ENCODE data around the gene RPL3.
"Not testable (repeated sequence)": the region's sequence is repeated elsewhere in the genome, so short reads cannot be mapped to it uniquely, and the experiment has no call there.

Gene RPL3

DNA sequence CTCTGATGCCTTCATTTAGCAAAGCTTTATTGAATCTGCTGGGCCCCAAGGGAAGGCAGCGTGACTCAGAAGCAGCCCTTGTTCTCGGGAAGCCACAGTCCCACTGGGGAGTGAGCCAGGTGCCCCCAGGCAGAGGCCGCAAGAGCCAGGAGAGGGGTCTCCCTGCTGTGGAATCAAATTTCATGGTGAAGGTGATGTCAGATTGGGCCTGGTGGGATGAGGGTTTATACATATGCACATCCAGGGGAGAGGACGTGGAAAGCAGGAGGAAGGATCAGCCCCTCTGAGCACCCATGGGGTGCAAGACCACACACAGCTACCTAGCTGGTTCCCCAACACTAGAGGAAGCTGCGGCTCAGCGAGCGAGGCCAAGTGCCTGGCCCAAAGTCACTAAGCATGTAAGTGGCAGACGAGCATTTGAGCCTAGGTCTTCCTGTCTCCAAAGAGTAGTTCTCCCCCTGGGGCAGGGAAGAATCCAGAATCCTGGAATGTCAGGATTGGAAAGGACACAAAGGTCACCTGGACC is 32.3 kb upstream of the RPL3 start:
- Histone ChIP-seq H3K9me3 (ENCODE audit: insufficient read depth, low read depth, low read length) (no peaks in the 10 kb centered on the region), H3K9ac (ENCODE audit: low read depth, low read length) (no peak overlapping the region), H3K4me3 (ENCODE audit: low read length) (0 out of 2 replicates have a peak overlapping the region, but pooled peaks have one; percentile 6), H3K27me3 (ENCODE audit: insufficient read depth, low read length) (peaks cover 5% of the 10 kb centered on the region; the same call in 1 of the 2 replicates), H3K4me1 (ENCODE audit: insufficient read depth, low read length) (peaks cover 21% of the 10 kb centered on the region), H3K27ac (ENCODE audit: low read depth, low read length) (peak overlapping the region; percentile 55), H3K36me3 (ENCODE audit: insufficient read depth, low read length) (no peaks in the 10 kb centered on the region)
- WGBS: 36% methylated on average over 8 of the region's 8 CpGs

DNA sequence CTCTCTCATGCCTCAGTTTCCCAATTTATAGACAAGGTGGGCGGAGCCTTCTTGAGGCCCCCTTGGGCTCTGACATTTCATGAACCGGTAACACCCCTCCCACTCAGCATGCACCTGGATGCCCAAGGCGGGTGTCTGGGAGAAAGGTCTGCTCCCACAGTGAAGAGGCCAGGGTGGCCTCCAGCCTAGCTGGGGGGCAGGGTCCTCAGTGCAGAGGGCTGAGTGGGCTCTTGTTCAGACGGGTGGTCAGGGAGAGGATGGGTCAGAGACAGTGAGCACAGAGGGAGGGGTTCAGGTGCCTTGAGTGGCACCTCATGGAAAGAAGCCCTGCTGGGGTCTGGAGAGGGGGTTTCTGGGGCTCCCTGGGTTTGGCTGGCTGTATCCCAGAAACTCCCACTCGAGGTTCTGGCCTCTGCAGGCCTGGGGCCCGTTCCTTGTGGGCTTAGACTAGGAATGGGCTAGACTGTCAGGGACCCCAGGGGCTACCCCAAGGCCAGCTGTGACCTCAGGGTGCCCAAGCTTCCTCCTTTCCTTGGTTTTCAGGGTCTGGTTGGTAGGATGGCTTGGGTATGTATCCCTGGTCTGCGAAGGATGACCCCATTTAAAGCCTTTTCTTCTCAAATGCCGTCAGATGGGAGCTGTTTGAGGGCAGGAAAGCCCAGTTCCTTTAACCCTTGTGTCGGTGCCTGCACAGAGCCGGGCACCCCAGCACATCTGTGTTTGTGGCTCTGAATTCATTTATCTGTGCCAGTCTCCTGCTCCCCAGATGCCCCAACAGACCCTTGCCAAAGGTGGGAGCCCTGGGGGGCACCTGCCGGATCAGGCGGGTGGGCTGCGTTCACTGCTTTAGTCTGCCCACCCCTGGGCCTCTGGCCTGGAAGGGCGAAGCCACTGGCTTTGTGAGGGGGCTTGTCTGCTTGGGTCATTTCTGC is 31.6 kb upstream of the RPL3 start:
- Histone ChIP-seq H3K36me3 (ENCODE audit: insufficient read depth, low read length) (no peaks in the 10 kb centered on the region), H3K27ac (ENCODE audit: low read depth, low read length) (peak overlapping the region; percentile 55), H3K9ac (ENCODE audit: low read depth, low read length) (no peak overlapping the region), H3K4me3 (ENCODE audit: low read length) (peak overlapping the region; percentile 82), H3K27me3 (ENCODE audit: insufficient read depth, low read length) (peaks cover 5% of the 10 kb centered on the region; the same call in 1 of the 2 replicates), H3K4me1 (ENCODE audit: insufficient read depth, low read length) (peaks cover 21% of the 10 kb centered on the region), H3K9me3 (ENCODE audit: insufficient read depth, low read depth, low read length) (no peaks in the 10 kb centered on the region)
- WGBS: 73% methylated on average over 14 of the region's 14 CpGs

DNA sequence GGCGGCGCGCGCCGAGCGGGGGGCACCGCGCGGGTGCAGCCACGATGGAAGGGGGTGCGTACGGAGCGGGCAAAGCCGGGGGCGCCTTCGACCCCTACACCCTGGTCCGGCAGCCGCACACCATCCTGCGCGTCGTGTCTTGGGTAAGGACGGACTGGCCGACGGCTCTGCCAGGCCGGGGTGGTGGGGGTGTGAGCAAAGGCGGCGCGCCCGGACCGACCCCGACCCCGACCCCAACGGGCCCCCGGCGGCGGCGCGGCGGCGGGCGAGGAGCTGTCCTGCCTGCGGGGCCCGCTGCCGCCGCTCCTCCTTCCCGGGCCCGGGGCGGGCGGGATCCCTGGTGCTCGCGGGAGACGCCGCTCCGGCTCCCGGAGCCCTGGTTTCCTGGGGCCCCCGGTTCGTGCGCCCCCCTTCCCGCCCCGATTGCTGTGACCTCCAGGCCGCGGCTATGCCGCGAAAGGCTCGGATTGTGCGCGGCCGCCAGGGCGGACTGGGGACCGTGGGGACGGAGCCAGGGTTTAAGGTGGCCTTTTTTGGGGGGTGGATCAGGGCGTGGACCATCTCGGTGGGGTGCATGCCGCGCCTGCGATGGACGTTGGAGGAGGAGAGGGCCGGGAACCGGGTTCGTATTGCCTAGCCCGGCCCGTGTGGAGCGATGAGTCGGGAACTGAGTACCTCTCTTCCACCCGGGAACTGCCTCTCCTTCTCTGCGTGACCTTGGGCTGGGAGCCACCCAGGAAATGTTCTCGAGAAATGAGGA is 30.7 kb upstream of the RPL3 start, which contains the start of gene SYNGR1:
Gene SYNGR1 (plus strand): TSS at position 25 of the 760 bp plus-strand sequence. CDS start 20 bp downstream, at position 45.
- WGBS: 4% methylated on average over 87 of the region's 87 CpGs
- no peak within 1 kb of the TSS for H3K27ac ChIP-seq (ENCODE audit: low read depth, low read length)
- no peaks in the 10 kb centered on the region for H3K9me3 ChIP-seq (ENCODE audit: insufficient read depth, low read depth, low read length)
- H3K4me3 ChIP-seq (ENCODE audit: low read length): peak within 1 kb of the TSS; percentile 82
- H3K4me1 ChIP-seq (ENCODE audit: insufficient read depth, low read length): peaks cover 21% of the 10 kb centered on the region
- peak within 1 kb of the TSS; percentile 73 for H3K9ac ChIP-seq (ENCODE audit: low read depth, low read length)
- no peaks in the 10 kb centered on the region for H3K36me3 ChIP-seq (ENCODE audit: insufficient read depth, low read length)
- peaks cover 5% of the 10 kb centered on the region; the same call in 1 of the 2 replicates for H3K27me3 ChIP-seq (ENCODE audit: insufficient read depth, low read length)

DNA sequence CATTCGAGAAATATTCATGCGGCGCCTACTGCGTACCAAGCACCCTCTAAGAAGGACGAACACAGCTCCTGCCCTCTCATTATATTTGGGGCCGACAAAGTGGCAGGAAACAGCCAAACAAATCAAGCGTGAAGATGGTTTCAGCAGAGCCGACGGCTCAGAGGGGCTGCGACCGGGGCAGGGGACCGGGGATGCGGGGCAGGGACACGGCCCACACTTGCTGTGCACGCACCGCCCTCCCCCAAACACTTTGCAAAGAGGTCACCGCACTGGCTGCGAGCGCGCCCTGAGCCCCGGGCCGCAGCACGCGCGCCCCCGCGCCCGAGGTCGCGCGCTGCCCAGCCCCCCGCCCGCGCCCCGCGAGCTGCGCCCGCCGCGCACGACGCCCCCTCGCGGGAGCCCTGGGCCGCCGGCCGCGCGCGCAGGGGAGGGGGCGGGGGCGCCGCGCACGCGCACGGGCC is 30.1 kb upstream of the RPL3 start:
- Histone ChIP-seq H3K27me3 (ENCODE audit: insufficient read depth, low read length) (peaks cover 5% of the 10 kb centered on the region), H3K4me3 (ENCODE audit: low read length) (peak overlapping the region; percentile 82), H3K27ac (ENCODE audit: low read depth, low read length) (no peak overlapping the region), H3K4me1 (ENCODE audit: insufficient read depth, low read length) (peaks cover 21% of the 10 kb centered on the region), H3K9ac (ENCODE audit: low read depth, low read length) (peak overlapping the region; percentile 73), H3K9me3 (ENCODE audit: insufficient read depth, low read depth, low read length) (no peaks in the 10 kb centered on the region), H3K36me3 (ENCODE audit: insufficient read depth, low read length) (no peaks in the 10 kb centered on the region)
- 2% methylated on average over 57 of the region's 57 CpGs for WGBS

DNA sequence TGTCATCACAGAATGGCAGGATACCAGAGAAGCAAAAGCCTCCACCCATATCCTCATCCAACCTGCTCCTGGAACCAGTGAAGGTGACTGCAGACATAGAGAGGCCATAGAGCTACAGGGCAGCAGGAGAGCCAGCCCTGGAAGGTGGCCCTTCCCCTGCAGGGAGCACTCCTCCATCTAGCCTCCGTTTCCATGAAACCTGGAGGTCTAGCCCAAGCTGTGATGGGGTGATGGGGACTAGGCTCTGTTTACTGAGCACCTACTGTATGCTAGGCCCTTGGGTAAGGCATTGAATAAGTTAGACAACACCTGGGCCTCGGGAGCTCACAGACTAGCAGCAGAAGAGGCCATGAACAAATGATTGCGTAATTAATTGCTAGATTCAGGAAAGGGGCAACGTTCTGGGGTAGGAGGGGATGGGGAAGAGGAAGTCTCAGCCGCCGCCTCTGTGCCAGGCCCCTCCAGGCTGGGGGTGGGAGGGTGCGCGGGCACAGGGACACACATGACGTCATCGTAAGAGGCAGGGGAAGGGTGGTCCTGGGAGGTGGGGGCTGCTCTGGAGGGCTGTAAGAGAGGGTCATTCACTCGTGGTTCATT is 29.6 kb upstream of the RPL3 start:
- Histone ChIP-seq H3K36me3 (ENCODE audit: insufficient read depth, low read length) (no peaks in the 10 kb centered on the region), H3K27ac (ENCODE audit: low read depth, low read length) (no peak overlapping the region), H3K27me3 (ENCODE audit: insufficient read depth, low read length) (peaks cover 5% of the 10 kb centered on the region), H3K9ac (ENCODE audit: low read depth, low read length) (peak overlapping the region; percentile 71; the same call in 1 of the 2 replicates), H3K4me3 (ENCODE audit: low read length) (peak overlapping the region; percentile 73), H3K4me1 (ENCODE audit: insufficient read depth, low read length) (peaks cover 21% of the 10 kb centered on the region), H3K9me3 (ENCODE audit: insufficient read depth, low read depth, low read length) (no peaks in the 10 kb centered on the region)
- WGBS: 27% methylated on average over 11 of the region's 11 CpGs

DNA sequence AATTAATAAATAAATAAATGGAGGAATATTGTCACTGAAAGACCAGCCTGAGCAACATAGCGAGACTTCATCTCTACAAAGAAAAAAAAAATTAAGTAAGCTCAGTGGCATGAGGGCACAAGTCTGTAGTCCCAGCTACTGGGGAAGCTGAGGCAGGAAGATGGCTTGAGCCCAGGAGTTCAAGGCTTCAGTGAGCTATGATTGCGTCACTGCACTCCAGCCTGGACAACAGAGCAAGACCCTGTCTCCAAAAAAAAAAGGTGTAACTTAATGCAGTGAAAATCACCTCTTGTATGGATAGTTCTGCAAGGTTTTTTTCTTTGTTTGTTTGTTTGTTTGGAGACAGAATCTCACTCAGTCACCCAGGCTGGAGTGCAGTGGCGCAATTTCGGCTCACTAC is 25.8 kb upstream of the RPL3 start:
- H3K9ac ChIP-seq (ENCODE audit: low read depth, low read length): no peak overlapping the region
- H3K27me3 ChIP-seq (ENCODE audit: insufficient read depth, low read length): peaks cover 1% of the 10 kb centered on the region
- WGBS: 93% methylated on average over 3 of the region's 4 CpGs
- H3K4me1 ChIP-seq (ENCODE audit: insufficient read depth, low read length): 0 out of 2 replicates have a peak, but pooled peaks cover 4% of the 10 kb centered on the region
- H3K36me3 ChIP-seq (ENCODE audit: insufficient read depth, low read length): no peaks in the 10 kb centered on the region
- H3K9me3 ChIP-seq (ENCODE audit: insufficient read depth, low read depth, low read length): no peaks in the 10 kb centered on the region
- H3K27ac ChIP-seq (ENCODE audit: low read depth, low read length): no peak overlapping the region
- no peak overlapping the region for H3K4me3 ChIP-seq (ENCODE audit: low read length)

DNA sequence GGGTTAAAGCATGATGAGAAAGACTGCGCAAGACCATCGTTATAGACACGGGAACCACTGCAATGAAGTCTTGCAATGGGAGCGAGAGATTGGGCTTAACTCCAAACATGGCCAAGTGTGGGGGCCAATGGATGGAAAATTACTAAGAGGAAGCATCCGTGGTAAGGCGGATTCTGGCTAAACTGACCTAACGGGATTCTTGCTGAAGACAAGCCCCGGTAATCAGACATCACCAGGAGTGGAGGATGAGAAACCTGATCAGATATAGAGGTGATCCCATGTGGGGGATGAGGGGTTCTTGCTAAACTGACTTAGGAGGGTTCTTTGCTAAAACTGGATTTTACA is 24.6 kb upstream of the RPL3 start:
- 0 out of 2 replicates have a peak, but pooled peaks cover 4% of the 10 kb centered on the region for H3K4me1 ChIP-seq (ENCODE audit: insufficient read depth, low read length)
- no peak overlapping the region for H3K27ac ChIP-seq (ENCODE audit: low read depth, low read length)
- WGBS: 83% methylated on average over 8 of the region's 8 CpGs
- no peaks in the 10 kb centered on the region; the same call in 1 of the 2 replicates for H3K27me3 ChIP-seq (ENCODE audit: insufficient read depth, low read length)
- H3K9ac ChIP-seq (ENCODE audit: low read depth, low read length): no peak overlapping the region
- no peaks in the 10 kb centered on the region for H3K9me3 ChIP-seq (ENCODE audit: insufficient read depth, low read depth, low read length)
- H3K36me3 ChIP-seq (ENCODE audit: insufficient read depth, low read length): no peaks in the 10 kb centered on the region
- H3K4me3 ChIP-seq (ENCODE audit: low read length): no peak overlapping the region

DNA sequence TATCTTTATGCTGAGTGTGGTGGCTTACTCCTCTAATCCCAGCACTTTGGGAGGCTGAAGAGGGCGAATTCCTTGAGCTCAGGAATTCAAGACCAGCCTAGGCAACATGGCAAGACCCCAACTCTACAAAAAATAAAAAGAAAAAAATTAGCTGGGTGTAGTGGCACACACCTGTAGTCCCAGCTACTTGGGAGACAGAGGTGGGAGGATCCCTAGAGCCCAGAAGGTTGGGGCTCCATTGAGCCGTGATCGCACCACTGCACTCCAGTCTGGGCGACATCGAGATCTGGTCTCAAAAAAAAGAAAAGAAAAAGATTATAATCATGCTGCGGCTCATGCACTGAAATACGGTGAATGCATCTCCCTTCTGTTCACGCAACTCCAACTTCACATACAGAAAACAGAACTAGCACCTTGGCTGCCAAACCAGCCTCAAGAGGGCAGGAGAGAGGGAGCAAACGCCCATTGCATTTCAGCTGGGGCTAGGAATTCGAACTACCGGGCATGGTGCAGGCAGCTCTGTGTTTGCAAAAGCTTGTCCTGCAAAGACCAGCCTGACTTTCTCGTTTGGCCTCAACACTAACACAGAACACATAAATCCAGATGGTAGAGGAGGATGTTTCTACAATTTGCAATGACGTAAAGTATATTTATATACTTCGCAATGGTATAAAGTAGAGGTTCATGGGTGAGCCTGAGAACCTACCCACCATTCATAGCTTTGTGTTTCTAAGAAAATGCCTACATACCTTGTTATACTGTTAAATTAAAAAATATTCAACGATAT is 24.0 kb upstream of the RPL3 start:
- H3K36me3 ChIP-seq (ENCODE audit: insufficient read depth, low read length): no peaks in the 10 kb centered on the region
- H3K9ac ChIP-seq (ENCODE audit: low read depth, low read length): no peak overlapping the region
- 0 out of 2 replicates have a peak, but pooled peaks cover 4% of the 10 kb centered on the region for H3K4me1 ChIP-seq (ENCODE audit: insufficient read depth, low read length)
- H3K27ac ChIP-seq (ENCODE audit: low read depth, low read length): no peak overlapping the region
- no peaks in the 10 kb centered on the region; the same call in 1 of the 2 replicates for H3K27me3 ChIP-seq (ENCODE audit: insufficient read depth, low read length)
- WGBS: 41% methylated on average over 12 of the region's 15 CpGs
- no peaks in the 10 kb centered on the region for H3K9me3 ChIP-seq (ENCODE audit: insufficient read depth, low read depth, low read length)
- no peak overlapping the region for H3K4me3 ChIP-seq (ENCODE audit: low read length)

DNA sequence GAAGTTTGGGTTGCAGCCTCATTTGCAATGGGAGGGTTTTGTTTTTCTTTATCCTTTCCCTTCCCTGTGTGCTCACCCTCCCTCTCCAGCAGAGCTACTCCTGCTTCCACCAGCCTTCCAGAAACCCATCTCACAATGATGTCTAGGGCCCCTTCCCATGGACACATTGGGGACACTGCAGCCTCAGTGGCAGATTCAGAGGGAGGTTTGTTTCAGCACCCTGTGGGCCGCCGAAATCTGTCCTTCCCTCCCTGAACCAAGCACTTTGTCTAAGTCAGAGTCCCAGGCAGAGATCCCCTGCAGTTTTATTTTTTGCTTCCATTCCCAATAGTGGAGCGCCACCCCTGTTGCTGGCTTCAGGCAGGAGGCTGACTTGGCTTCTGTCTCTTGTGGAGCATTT is 21.8 kb upstream of the RPL3 start:
- 73% methylated on average over 3 of the region's 3 CpGs for WGBS
- Histone ChIP-seq H3K4me1 (ENCODE audit: insufficient read depth, low read length) (0 out of 2 replicates have a peak, but pooled peaks cover 4% of the 10 kb centered on the region), H3K9ac (ENCODE audit: low read depth, low read length) (no peak overlapping the region)

DNA sequence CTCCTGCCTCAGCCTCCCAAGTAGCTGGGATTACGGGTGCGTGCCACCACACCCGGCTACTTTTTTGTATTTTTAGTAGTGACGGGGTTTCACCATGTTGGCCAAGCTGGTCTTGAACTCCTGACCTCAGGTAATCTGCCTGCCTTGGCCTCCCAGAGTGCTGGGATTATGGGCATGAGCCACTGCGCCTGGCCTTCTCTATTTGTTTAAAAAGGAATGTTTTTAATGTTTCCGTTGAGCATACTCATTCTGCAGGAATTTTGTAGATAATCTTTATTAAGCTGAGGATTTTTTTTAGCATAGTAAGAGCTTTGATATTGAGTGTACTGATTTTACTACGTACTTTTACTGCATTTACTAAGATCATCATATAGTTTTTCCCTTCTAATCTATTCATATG is 20.4 kb upstream of the RPL3 start:
- H3K9ac ChIP-seq (ENCODE audit: low read depth, low read length); H3K4me1 ChIP-seq (ENCODE audit: insufficient read depth, low read length); H3K36me3 ChIP-seq (ENCODE audit: insufficient read depth, low read length); H3K4me3 ChIP-seq (ENCODE audit: low read length); H3K9me3 ChIP-seq (ENCODE audit: insufficient read depth, low read depth, low read length); H3K27me3 ChIP-seq (ENCODE audit: insufficient read depth, low read length); H3K27ac ChIP-seq (ENCODE audit: low read depth, low read length): not testable (repeated sequence)
- WGBS: 95% methylated on average over 6 of the region's 7 CpGs

More for the DNA sequence above, 21.8 kb upstream of the RPL3 start:
- Histone ChIP-seq H3K27me3 (ENCODE audit: insufficient read depth, low read length) (no peaks in the 10 kb centered on the region; the same call in 1 of the 2 replicates), H3K4me3 (ENCODE audit: low read length) (no peak overlapping the region), H3K36me3 (ENCODE audit: insufficient read depth, low read length) (no peaks in the 10 kb centered on the region), H3K27ac (ENCODE audit: low read depth, low read length) (no peak overlapping the region), H3K9me3 (ENCODE audit: insufficient read depth, low read depth, low read length) (no peaks in the 10 kb centered on the region)
